CD14-positive monocyte (primary cell): ENCODE measurements around the gene USP53. TPM values are rescaled to one million over a fixed set of nuclear protein-coding genes. Genes with fewer than 3 reads are reported as not detected.

Source experiments
- DNase-seq, 3 donors: peaks; one replicate each; pipeline ENCODE4 v3.0.0-alpha.2; 2011 to 2022
- H2AFZ ChIP-seq: 2 replicates; pipeline ENCODE4 v1.6.0; 2012; ENCODE audit warnings: mild to moderate bottlenecking, low read depth, low read length, inconsistent platforms; ENCODE audit not compliant: insufficient read depth, poor library complexity, severe bottlenecking
- H3K27ac ChIP-seq, 2 donors: 1 replicate in 1 of 2; 2 replicates in 1 of 2; pipeline ENCODE4 v1.5.1; 2012 to 2013; ENCODE audit warnings: low read length in 2 of 2, control low read depth in 1 of 2, inconsistent platforms in 1 of 2, low read depth in 1 of 2, mild to moderate bottlenecking in 1 of 2
- H3K27me3 ChIP-seq, 2 donors: one replicate each; pipeline versions ENCODE4 v1.6.0 to v1.6.1; 2011 to 2013; ENCODE audit warnings: low read length in 2 of 2; ENCODE audit not compliant: control insufficient read depth in 2 of 2, insufficient read depth in 2 of 2
- H3K36me3 ChIP-seq, 2 donors: replicated peaks in 1 of 2; 1 replicate in 1 of 2; 2 replicates in 1 of 2; pipeline versions ENCODE4 v1.5.1 to v1.6.1; 2012 to 2013; ENCODE audit warnings: low read length in 2 of 2, control low read depth in 1 of 2, inconsistent platforms in 1 of 2, mild to moderate bottlenecking in 1 of 2; ENCODE audit not compliant: insufficient read depth in 2 of 2, control insufficient read depth in 1 of 2
- H3K4me1 ChIP-seq, 2 donors: 1 replicate in 1 of 2; 2 replicates in 1 of 2; pipeline versions ENCODE4 v1.5.1 to v1.6.1; 2012 to 2013; ENCODE audit warnings: low read length in 2 of 2, control low read depth in 1 of 2, inconsistent platforms in 1 of 2, mild to moderate bottlenecking in 1 of 2, moderate library complexity in 1 of 2; ENCODE audit not compliant: insufficient read depth in 2 of 2, control insufficient read depth in 1 of 2
- H3K4me2 ChIP-seq: replicated peaks from 2 replicates; pipeline ENCODE3; 2012; ENCODE audit warnings: low read length, moderate library complexity, mild to moderate bottlenecking; ENCODE audit not compliant: poor library complexity, severe bottlenecking; ENCODE audit errors: extremely low read depth
- H3K4me3 ChIP-seq, 3 experiments: fragments of 200-600 bp in 1 of 3; sonication (generic) in 1 of 3; replicated peaks in 1 of 3; 1 replicate in 2 of 3; 2 replicates in 1 of 3; pipeline ENCODE4 v1.5.1; 2011 to 2013; ENCODE audit warnings: low read length in 3 of 3, mild to moderate bottlenecking in 3 of 3, control low read depth in 2 of 3, low read depth in 2 of 3, inconsistent platforms in 1 of 3, moderate library complexity in 1 of 3
- H3K79me2 ChIP-seq: 2 replicates; pipeline ENCODE4 v1.6.0; 2012; ENCODE audit warnings: mild to moderate bottlenecking, control low read depth, inconsistent platforms, low read length, moderate library complexity; ENCODE audit not compliant: insufficient read depth
- H3K9ac ChIP-seq: 2 replicates; pipeline ENCODE4 v1.6.0; 2017; ENCODE audit warnings: low read length, mild to moderate bottlenecking; ENCODE audit not compliant: insufficient read depth, poor library complexity, severe bottlenecking
- H3K9me3 ChIP-seq, 2 donors: replicated peaks in 1 of 2; 1 replicate in 1 of 2; 2 replicates in 1 of 2; pipeline versions ENCODE4 v1.5.1 to v1.6.1; 2012 to 2013; ENCODE audit warnings: low read length in 2 of 2, control low read depth in 1 of 2; ENCODE audit not compliant: control insufficient read depth in 1 of 2, insufficient read depth in 1 of 2
- H4K20me1 ChIP-seq: 2 replicates; pipeline ENCODE4 v1.6.0; 2012; ENCODE audit warnings: mild to moderate bottlenecking, low read length, control low read depth, moderate library complexity; ENCODE audit not compliant: insufficient read depth
- H3K27ac Mint-ChIP-seq, 7 donors: one replicate each; pipeline ENCODE4 v1.8.0; 2020; ENCODE audit warnings: mild to moderate bottlenecking in 7 of 7, mixed read lengths in 7 of 7, moderate library complexity in 6 of 7, inconsistent platforms in 2 of 7
- H3K27me3 Mint-ChIP-seq, 3 donors: one replicate each; pipeline ENCODE4 v1.8.0; 2021 to 2022; ENCODE audit warnings: low read depth in 3 of 3, mild to moderate bottlenecking in 3 of 3, mixed read lengths in 3 of 3, moderate library complexity in 3 of 3, inconsistent platforms in 1 of 3
- H3K36me3 Mint-ChIP-seq, 2 donors: one replicate each; pipeline ENCODE4 v1.8.0; 2020; ENCODE audit warnings: mixed read lengths in 2 of 2, inconsistent platforms in 1 of 2, mild to moderate bottlenecking in 1 of 2
- H3K4me1 Mint-ChIP-seq: one replicate; pipeline ENCODE4 v1.8.0; 2020; ENCODE audit warnings: mild to moderate bottlenecking, mixed read lengths
- H3K4me3 Mint-ChIP-seq, 2 donors: one replicate each; pipeline ENCODE4 v1.8.0; 2020; ENCODE audit warnings: mild to moderate bottlenecking in 2 of 2, mixed read lengths in 2 of 2, moderate library complexity in 1 of 2
- H3K9me3 Mint-ChIP-seq, 7 donors: one replicate each; pipeline ENCODE4 v1.8.0; 2020 to 2022; ENCODE audit warnings: mixed read lengths in 7 of 7, mild to moderate bottlenecking in 6 of 7, moderate library complexity in 6 of 7, inconsistent platforms in 2 of 7
- WGBS: methylation state at CpG from one replicate; pipeline ENCODE4 v1.1.5; 2013; ENCODE audit warnings: missing lambda C conversion rate; ENCODE audit not compliant: insufficient coverage; 5-methylcytosine and 5-hydroxymethylcytosine counted together
- intact Hi-C, 2 donors: fragments of 100-400 bp; cut with micrococcal nuclease; formaldehyde crosslinking; loops; one replicate each; pipeline versions ENCODE4 v1.15.0 to v1.15.1; 2023
- polyA plus RNA-seq, 3 donors: library from polyadenylated mRNA; depleted of rRNA in 1 of 3; unstranded in 2 of 3; stranded (reverse) in 1 of 3; fragments of 300-500 nt in 2 of 3; fragments of >200 nt in 1 of 3; fragmentation: Illumina TruSeq in 2 of 3; gene quantifications; 1 replicate in 2 of 3; 2 replicates in 1 of 3; pipeline ENCODE4 v1.2.3, GENCODE V29; 2012 to 2021
- TF ChIP-seq, protein P1 (sequence below): fragments of 200-600 bp; IDR thresholded peaks from one replicate; pipeline ENCODE4 v1.8.0; 2022; ENCODE audit warnings: antibody characterized with exemption, mild to moderate bottlenecking

The USP53 gene
- polyA plus RNA-seq, 3 donors = 0.11 to 0.44 (median 0.22) TPM

GRCh38 chr4:119302073-119302832 is 89.7 kb downstream of the USP53 start:
- Histone ChIP-seq H3K27ac (no peak overlapping the region), H3K4me1 (peaks cover 13 to 26% of the 10 kb centered on the region in 2 donors), H3K36me3 (peaks cover 5 to 13% of the 10 kb centered on the region in 2 donors), H3K79me2 (peaks cover 24% of the 10 kb centered on the region), H3K27me3 (no peaks in the 10 kb centered on the region), H3K9ac (no peak overlapping the region), H3K4me3 (no peak overlapping the region), H3K4me2 (no peak overlapping the region), H4K20me1 (no peaks in the 10 kb centered on the region), H2AFZ (peak overlapping the region; percentile 94), H3K9me3 (no peaks in the 10 kb centered on the region)
- no peak for DNase-seq
- intact Hi-C loops = no loop called here
- Mint-ChIP-seq H3K4me1 (peaks cover 19% of the 10 kb centered on the region), H3K27ac (no peak overlapping the region), H3K9me3 (no peaks in the 10 kb centered on the region), H3K4me3 (peak overlapping the region in 1 of 2 donors; percentile 13), H3K27me3 (peaks cover 0 to 1% (median 0%) of the 10 kb centered on the region in 3 donors), H3K36me3 (peaks cover 7 to 10% of the 10 kb centered on the region in 2 donors)
- WGBS = 90% methylated on average over 2 of the region's 5 CpGs
- TF ChIP-seq, protein P1, sequence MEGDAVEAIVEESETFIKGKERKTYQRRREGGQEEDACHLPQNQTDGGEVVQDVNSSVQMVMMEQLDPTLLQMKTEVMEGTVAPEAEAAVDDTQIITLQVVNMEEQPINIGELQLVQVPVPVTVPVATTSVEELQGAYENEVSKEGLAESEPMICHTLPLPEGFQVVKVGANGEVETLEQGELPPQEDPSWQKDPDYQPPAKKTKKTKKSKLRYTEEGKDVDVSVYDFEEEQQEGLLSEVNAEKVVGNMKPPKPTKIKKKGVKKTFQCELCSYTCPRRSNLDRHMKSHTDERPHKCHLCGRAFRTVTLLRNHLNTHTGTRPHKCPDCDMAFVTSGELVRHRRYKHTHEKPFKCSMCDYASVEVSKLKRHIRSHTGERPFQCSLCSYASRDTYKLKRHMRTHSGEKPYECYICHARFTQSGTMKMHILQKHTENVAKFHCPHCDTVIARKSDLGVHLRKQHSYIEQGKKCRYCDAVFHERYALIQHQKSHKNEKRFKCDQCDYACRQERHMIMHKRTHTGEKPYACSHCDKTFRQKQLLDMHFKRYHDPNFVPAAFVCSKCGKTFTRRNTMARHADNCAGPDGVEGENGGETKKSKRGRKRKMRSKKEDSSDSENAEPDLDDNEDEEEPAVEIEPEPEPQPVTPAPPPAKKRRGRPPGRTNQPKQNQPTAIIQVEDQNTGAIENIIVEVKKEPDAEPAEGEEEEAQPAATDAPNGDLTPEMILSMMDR = no peak

DNA sequence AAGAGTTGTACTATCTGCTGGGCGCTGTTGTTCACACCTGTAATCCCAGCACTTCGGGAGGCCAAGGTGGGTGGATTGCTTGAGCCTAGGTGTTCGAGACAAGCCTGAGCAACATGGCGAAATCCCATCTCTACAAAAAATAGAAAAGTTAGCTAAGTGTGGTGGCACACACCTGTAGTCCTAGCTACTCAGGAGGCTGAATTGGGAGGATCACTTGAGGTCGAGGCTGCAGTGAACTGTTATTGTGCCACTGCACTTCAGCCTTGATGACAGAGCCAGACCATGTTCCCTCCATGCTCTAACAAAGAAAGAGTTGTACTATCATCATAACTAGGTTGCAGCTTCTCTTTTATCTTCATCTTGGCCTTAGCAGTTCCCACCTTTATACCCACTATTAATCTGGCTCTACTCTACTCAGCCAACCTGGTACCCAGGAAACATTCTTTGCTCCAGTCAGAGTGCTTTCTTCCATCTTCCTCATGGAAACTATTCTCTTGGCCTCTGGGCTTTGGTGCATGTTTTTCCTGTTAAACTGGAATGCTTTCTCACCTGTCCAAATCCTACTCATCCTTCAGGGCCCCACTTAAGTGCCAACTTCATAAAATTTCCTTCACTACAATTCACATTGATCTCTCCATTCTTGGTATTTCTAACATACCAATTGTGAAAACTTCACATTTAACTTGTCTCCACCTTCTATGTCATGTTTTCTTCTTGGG is 91.2 kb downstream of the USP53 start:
- Histone ChIP-seq H3K4me3 (no peak overlapping the region), H3K27ac (no peak overlapping the region), H3K36me3 (no peaks in the 10 kb centered on the region), H4K20me1 (no peaks in the 10 kb centered on the region), H3K4me2 (no peak overlapping the region), H2AFZ (no peak overlapping the region), H3K9ac (no peak overlapping the region), H3K27me3 (no peaks in the 10 kb centered on the region), H3K4me1 (peaks cover 13 to 18% of the 10 kb centered on the region in 2 donors), H3K9me3 (no peaks in the 10 kb centered on the region), H3K79me2 (peaks cover 15% of the 10 kb centered on the region)
- Mint-ChIP-seq H3K4me3 (no peak overlapping the region), H3K9me3 (peaks cover 0 to 1% (median 0%) of the 10 kb centered on the region in 7 donors), H3K27ac (no peak overlapping the region), H3K27me3 (peaks cover 0 to 1% (median 0%) of the 10 kb centered on the region in 3 donors), H3K36me3 (no peaks in the 10 kb centered on the region), H3K4me1 (peaks cover 12% of the 10 kb centered on the region)
- intact Hi-C loops = no loop called here
- TF ChIP-seq, protein P1 = no peak
- no peak for DNase-seq
- 100% methylated on average over 2 of the region's 5 CpGs for WGBS
